Right lobe of liver (tissue), 4 donors: ENCODE results near the gene ATXN7.

ENCODE experiments used
- POLR2A ChIP-seq: fragments of 450-650 bp; IDR thresholded peaks from one replicate; pipeline ENCODE4 v1.6.1; 2017; ENCODE audit warnings: antibody characterized with exemption, mild to moderate bottlenecking
- TF ChIP-seq, protein P1 (sequence below), 4 donors: fragments of 200-600 bp in 3 of 4; fragments of 450-650 bp in 1 of 4; IDR thresholded peaks; one replicate each; pipeline versions ENCODE4 v1.5.1 to v1.8.0; 2016 to 2022; ENCODE audit warnings: antibody characterized with exemption in 4 of 4, mild to moderate bottlenecking in 2 of 4
- donor health status: DM: no; HTN: no; CAD: no.
- donor health status: DM: no; HTN: no; CAD: no.
- donor health status: DM: no; HTN: yes; CAD: no.

DNA sequence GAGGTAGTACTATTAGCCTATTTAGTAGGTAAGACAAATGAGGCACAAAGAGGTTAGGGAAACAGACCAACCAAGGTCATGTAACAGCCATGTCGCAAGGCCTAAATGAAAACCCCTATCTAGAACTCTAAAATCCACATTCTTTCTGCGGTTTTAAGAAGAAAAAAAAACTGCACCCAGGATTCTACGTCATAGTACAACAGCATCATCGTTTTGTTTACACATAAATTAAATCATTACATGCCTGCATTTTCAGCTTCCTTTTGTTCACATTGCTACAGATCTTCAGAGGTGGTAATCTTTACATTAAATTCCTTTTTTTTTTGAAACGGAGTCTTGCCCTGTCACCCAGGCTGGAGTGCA lies 160.2 kb downstream of the ATXN7 start:
- TF ChIP-seq, protein P1, sequence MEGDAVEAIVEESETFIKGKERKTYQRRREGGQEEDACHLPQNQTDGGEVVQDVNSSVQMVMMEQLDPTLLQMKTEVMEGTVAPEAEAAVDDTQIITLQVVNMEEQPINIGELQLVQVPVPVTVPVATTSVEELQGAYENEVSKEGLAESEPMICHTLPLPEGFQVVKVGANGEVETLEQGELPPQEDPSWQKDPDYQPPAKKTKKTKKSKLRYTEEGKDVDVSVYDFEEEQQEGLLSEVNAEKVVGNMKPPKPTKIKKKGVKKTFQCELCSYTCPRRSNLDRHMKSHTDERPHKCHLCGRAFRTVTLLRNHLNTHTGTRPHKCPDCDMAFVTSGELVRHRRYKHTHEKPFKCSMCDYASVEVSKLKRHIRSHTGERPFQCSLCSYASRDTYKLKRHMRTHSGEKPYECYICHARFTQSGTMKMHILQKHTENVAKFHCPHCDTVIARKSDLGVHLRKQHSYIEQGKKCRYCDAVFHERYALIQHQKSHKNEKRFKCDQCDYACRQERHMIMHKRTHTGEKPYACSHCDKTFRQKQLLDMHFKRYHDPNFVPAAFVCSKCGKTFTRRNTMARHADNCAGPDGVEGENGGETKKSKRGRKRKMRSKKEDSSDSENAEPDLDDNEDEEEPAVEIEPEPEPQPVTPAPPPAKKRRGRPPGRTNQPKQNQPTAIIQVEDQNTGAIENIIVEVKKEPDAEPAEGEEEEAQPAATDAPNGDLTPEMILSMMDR (IDR thresholded peaks at IDR 0.05) = no peak
- TF ChIP-seq POLR2A = no peak
